HG02759 (cell line): Measurements from ENCODE around the gene FZD8.
"Not testable (repeated sequence)": the region's sequence is repeated elsewhere in the genome, so short reads cannot be mapped to it uniquely, and the experiment has no call there.

Experiments used
- ATAC-seq: cut with Tn5 transposase; IDR thresholded peaks from one replicate; pipeline ENCODE4 v1.9.1; 2021; ENCODE audit warnings: mild to moderate bottlenecking, moderate library complexity; ENCODE audit not compliant: unreplicated experiment

Gene FZD8, protein sequence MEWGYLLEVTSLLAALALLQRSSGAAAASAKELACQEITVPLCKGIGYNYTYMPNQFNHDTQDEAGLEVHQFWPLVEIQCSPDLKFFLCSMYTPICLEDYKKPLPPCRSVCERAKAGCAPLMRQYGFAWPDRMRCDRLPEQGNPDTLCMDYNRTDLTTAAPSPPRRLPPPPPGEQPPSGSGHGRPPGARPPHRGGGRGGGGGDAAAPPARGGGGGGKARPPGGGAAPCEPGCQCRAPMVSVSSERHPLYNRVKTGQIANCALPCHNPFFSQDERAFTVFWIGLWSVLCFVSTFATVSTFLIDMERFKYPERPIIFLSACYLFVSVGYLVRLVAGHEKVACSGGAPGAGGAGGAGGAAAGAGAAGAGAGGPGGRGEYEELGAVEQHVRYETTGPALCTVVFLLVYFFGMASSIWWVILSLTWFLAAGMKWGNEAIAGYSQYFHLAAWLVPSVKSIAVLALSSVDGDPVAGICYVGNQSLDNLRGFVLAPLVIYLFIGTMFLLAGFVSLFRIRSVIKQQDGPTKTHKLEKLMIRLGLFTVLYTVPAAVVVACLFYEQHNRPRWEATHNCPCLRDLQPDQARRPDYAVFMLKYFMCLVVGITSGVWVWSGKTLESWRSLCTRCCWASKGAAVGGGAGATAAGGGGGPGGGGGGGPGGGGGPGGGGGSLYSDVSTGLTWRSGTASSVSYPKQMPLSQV

DNA sequence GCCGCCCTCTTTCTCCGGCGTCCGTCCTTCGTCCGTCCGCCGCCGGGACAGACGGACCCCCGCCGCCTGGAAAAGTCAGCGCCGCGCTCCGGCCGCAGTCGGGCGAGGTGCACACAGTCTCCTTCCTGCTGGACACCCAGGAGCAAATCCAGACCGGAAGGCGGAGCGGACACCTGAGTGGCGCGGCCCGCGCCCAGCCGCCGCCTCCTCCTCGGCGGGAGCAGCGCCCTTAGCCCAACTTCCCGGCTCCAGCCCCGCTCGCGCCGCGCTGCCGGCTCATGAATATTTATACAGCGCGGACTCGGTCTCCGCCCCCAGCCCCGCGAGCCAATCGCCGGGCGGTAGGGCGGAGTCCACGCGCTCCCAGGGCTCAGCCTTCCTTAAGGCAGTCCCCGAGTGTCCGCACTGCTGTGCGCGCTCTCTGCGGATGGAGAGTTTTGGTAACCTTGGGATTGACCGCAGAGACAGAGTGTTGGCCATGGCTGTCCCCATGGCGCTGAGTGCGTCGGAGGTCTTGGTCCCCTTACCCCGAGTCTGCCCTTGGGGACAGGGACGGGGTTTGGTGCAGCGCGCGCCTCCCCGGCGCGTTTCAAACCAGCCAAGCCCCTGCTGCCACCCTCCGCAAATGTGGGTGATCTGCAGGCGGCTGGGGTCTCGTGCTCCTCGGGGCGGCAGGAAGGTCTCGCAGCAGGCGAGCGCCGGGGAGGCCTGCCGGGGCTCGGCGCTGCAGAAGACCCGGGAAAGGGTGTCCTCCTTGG, at the start of gene FZD8:
TSS of gene FZD8 (minus strand) at position 262 of the 758 bp plus-strand sequence. CDS start 867 bp downstream, outside the sequence.
- peak; percentile 90 for ATAC-seq

DNA sequence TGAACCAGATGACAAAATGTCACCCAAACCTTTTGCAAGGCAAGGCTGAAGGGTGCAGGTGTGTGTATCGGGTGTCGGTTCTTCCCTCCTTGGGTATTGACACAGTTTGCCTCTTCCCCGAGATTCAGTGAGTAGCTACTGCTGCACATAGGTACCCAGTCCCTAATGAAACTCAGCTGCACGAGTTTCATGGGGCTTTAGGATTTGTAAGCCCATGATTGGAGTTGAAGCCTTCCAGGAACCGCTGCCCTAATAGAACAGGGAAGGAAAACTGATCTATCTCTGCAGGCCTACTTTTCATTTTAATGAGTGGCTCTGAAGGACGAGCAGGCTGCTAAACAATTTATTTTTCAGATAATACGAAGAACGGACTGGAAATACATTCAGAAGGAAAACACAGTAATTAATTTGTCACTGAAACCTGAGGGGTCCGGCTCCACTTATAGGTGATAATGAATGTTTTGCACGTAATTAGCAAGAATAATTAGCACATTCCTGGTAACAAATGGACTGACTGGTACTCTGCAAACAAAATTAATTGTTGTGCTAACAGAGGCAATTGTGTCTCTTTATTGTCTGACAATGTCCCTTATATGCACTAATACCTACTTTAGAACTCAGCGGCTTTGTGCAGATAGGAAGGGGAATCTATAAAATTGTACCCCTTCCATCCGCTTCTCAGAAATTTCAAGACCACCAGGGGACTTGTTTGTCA, 49.6 kb upstream of the FZD8 start:
- ATAC-seq: no peak

DNA sequence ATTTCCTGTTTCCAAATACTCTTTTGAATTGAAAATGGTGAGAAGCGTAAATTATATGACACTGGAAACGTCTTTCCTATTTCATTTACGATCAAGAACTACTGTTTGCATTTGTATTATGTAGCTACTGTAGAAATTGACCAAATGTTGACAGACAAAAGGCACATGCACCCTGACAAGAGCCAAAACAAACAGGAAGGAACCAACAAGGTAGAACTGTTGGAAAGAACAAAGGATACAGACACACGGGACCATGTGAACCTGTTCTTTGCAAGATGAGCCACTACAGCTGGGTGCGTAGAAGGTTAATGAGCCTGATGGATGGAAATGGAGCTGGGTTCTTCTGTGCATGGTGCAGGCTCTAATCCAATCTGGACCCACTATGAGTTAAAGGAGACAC, 48.4 kb upstream of the FZD8 start:
- ATAC-seq: no peak

DNA sequence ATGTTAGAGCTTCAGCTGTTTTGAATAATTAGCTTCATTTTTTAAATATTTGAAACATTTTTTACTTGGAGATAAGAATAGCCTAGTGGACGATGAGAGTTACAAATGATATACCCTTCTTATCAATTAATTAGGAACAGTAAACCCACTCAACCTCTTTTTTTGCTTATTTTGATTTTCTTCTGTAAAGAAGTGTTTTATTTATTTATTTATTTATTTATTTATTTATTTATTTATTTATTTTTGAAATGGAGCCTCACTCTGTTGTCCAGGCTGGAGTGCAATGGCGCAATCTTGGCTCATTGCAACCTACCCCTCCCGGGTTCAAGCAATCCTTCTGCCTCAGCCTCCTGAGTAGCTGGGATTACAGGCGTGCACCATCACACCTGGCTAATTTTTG, 43.8 kb upstream of the FZD8 start:
- not testable (repeated sequence) for ATAC-seq

DNA sequence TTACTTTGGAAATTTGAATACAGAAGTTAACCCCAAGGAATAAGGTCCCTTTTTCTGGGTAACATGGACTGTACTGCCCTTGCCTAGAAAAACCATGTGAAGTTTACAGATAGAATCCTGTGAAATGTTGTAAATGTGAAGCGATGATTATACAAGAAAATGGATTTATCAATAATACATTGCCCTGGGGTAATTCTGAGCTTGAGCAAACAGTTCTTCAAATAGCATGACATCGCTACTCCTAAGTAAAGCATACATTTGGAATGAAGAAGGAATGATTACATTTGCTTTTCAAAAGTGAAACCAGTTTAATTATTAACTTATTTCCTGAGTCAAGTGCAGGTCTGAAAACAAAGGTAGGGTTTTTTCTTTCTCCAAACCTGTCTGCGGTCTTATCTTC, 43.3 kb upstream of the FZD8 start:
- ATAC-seq: no peak

DNA sequence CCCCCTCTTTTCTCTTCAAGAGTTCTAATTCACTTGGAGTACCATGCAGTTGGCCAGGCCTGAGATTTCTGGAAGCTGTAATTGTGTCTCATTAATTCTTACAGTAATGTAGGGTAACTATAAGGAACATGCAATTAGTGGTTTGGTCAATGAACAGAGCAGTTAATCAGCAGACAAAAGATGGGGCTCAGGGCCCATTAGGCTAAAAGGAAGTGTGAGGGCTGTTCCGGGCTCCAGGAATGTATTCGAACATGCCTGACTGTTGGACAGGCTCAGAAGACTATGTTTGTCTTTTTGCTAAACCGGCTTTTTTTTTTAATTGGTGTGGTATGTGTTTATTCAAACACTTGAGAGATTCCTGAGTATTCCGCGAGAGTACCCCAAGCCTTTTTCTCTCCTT, 42.5 kb upstream of the FZD8 start:
- ATAC-seq: no peak

DNA sequence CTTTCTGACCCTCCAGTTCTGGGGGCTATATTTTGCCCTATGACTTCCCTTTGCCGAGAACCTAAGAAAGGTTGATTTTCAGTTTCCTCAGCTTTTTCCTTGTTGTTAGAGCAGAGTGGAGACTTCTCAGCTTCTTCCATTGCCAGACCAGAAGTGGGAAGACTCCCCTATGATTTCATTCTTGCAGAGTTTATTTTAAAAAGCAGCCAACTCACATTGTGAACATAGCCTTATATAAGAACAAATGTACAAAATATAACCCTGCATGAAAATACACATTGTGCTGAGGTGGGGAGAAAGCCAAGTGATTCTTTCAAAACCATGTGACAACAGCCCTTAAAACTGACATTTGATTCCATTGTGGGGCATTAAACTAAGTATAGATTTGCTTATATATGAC, 33.8 kb upstream of the FZD8 start:
- no peak for ATAC-seq

DNA sequence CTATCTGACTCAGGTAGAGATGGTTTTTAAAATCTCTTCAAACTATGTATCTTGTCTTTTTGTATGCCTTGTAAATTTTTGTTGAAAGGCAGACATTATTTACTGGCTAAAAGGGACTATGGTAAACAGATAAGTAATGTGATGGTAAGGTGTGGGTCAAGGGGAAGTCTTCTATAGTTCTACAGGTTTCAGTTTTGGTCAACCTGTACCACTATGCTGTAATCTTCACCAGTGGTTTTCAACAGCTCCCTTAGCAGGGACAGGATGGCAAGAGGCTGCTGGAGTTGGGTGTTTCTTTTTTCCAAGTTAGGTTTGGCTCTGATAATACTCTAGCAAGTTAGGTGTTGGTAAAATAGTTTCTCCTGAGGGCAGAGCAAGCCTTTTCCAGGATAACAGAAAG, 32.7 kb upstream of the FZD8 start:
- no peak for ATAC-seq

DNA sequence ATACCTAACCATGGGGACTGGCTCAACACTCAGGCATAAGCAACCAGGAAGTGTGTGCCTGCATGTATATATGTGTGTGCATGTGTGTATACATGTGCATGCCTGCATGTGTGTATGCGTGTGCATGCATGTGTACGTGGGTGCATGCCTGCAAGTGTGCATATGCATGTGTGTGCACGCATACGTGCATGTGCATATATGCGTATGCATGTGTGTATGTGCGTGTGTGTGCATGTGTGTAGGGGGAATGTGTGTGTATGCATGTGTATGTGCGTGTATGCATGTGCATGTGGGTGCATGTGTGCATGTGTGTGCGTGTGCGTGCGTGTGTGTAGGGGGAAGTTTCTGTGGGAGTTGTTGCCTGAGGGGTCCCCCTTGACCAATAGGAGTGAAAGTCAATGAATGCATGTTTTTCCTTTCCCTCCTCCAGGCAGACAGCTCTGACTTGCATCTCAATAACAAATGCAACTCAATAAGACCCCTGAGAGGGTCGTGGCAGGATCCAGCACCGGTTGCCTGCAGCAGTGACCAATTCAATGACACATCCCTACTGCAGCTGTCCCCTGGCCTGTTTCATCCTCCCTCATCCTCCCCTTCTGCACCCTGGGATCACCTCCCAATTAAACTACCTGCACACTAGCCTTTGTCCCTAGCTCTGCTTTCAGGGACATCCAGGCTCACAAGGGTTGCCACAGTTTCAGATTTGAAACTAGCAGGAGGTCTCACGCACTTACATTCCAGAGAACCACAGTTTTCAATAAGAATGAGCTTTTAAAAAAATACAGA, 27.0 kb upstream of the FZD8 start:
- ATAC-seq: no peak

DNA sequence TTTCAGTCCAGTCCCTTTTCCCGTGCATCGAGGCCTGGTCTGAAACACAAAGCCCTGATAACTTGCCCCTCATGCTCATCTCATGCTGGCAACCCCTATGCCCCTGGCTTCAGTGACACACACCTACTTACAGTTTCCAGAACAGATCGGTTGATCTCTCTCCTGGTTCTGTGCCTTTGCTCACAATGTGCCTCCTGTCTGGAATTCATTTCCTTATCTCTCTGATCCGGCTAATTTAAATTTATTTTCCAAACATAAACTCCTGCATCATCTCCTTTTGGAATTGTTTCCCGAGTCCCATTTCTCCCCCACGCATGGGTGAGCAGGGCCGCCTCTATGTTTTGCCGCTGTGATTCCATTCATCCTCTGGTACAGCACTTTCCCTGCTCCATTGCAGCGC, 25.9 kb upstream of the FZD8 start:
- ATAC-seq: no peak

DNA sequence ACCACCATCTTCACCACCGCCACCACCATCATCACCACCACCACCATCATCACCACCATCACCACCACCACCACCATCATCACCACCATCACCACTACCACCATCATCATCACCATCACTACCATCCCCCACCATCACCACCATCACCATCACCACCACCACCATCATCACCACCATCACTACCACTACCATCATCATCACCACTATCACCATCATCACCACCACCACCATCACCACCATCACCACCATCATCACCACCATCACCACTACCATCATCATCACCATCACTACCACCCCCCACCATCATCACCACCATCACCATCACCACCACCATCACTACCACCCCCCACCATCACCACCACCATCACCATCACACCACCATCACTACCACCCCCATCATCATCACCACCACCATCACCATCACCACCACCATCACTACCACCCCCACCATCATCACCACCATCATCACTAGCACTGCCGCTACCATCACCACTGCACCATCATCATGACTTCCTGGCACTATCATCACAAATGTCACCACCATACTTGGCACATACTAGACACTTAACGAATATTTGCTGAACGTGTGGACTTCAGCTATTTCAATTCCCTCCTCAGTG, 25.3 kb upstream of the FZD8 start:
- ATAC-seq: no peak

DNA sequence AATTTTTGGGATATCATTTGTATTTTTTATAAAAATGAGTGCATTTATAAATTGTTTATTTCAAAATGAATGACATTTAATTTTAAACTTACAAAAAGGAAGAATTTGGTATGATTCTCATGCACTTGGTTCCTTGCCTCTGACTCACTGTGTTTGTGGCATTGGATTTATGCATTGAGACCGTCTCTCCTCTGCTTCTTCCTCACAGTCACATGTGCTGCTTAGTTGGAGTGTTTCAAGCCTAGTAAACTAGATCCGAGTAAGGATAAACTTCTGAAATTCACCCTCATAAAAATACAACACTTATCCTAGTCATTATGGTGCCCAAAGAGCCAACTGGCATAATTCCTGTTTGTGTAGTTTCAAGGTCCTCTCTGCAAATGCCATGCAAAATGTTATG, 19.1 kb upstream of the FZD8 start:
- no peak for ATAC-seq

DNA sequence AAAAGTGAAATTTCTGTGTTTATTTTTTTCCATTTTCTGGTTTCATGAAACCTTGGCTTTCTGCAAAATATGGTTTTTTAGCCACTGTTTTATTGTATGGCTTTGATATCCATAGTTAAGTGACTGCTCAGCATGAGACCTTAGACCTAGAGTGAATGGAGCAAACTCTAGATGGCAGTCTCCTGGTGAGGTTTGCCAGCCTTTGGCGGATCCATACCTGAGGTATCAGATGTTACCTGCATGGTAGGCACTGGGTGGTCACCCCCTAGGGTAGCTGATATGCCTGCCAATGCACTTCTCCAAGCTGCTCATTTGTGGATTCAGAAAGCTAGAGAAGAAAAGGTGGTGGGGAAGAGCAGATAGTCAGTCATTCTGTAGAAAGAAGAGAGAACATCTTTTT, 17.4 kb upstream of the FZD8 start:
- no peak for ATAC-seq

DNA sequence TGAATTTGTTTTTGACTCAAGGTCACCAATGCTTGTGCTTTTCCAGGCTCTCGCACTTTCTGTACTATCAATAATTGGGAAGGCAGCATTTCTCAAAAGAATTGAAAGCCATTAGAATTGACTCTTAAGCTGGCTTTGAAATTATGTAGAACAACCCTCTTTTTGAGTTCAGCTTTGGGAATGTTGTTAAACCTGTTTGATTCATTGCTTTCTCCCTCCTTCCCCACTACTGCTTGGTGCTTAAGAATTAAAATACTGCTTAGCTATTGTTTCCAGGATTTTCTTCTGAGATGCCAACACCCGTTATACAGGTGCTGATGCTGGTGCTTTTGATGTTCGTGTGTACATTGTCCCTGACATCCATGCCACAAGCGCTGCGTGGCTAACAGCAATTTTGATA, 15.5 kb upstream of the FZD8 start:
- ATAC-seq: no peak

DNA sequence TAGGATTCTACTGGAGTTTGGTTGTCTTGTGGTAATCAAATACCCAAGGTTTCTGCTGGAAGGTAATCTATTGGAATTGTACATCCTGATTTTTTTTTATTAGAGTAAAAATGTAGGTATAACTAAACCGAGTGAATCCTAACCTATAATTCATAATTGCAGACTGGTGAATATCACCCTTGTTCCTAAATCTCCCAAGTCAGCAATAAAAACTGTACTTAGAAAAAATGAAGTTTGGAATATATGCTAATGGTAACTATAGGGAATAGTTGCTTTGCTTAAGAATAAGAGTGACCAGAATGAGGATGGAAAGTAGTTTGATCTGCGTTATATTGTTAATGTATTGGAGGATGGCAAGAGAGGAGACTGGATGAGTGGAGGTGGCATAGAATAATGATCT, 10.7 kb upstream of the FZD8 start:
- no peak for ATAC-seq

DNA sequence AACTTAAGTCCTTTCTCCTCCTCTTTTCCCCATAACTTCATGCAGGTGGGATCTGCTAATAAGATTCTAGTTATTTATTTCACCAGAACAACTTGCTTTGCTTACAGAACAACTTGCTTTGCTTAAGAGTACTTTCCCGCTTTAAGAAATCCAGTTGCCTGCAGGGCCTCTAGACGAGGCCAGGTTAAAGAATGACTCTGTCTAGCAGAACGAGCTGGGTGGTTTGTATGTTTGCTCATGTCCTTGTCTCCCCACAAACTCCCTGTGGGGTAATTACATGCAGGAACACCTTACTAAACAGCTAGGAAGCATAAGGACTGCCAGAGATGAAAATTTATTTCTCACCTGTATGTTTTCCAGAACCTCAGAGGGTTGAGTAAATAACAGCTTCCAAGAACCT, 8.8 kb upstream of the FZD8 start:
- ATAC-seq: no peak

DNA sequence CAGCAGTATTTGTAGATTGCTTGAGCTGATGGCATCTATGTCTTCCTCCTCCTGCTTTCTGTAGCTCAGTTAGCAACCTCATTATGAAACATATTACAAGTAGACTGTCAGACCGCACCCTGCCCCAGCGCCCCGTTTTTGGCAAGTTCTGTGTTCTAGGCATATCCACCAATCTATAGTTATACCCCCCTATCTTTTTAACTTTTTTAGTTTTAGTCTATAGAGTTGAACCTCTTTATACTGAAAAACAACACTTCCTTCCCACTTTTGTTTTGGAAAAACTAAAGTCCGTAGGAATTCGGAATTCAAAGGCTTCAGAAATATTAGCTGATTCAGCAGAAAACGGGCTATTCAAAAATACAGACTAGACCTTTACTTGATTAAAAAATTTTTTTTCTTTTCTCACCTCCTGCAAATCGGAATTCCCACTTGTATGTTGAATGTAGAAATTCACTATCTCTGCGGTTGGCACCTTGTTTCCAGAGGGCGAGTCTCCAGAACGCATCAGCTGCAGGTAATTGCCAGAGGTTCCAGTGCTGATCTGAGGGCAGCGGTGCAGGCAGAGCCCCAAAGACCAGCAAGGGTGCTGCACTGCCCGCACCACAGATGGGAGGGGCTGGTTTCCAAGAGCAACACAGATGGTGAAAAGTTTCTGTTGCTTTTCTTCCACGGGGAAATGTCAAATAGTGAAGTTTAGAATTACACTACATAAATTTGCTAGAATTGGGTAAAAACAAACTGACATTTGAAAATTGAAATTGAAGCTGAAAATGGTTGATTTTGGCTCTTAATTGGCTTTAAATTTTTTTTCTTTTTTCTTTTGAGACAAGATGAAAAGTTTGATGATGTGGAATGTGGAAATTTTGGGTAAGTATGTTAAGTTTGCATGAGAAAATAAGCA, 2.2 kb upstream of the FZD8 start:
- ATAC-seq: no peak

DNA sequence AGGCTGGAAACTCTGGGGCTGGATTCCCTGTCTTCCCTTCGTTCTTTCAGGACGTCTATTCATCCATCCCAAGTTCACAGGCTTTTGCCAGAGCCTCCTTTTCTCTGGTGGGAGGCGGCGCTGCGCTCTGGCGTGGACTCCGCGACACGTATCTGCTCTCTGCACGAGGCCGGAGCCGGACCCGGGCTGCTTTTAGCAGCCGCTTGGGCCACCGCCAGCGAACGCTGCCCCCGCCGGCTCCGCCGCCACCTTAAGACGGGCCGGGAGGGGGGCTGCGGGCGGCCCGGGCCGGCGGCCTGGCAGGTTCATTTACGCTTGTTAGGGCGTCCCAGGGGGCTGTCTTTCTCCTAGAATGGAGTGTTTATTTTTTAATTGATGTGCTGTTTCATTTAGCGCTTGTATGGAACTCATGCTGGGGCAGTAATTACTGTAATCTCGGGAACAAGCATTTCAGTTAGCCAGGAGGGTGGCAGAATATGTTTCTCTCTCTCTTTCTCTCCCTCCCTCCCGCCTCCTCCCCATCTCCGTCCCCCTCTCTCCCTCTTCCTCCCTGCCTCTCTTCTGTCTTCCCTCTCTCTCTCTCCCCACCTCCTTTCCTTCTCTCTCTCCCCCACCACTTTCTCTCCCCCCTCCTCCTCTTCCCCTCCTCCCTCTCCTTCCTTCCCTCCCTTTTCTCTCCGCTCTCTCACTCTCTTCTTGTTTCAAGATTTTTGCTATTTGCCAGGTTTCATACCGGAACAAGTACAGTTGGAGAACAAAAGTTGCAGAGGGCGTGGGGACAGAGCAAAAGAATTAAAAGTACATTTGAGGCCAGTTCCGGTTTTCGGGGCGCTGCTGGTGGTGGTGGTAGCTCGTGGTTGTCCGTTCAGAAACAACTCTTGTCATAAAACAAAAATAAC, 1.3 kb upstream of the FZD8 start:
- ATAC-seq: no peak
